HEK293 (cell line): ENCODE measurements around the gene SYNJ2.

Experiments
- CTCF ChIA-PET: fragments of 350-600 bp; formaldehyde crosslinking; extraction: SDS; loops from one replicate; lab custom pipeline; 2021; ENCODE audit warnings: antibody characterized with exemption; lab: Yijun Ruan, JAX
- POLR2A ChIA-PET: fragments of 300-600 bp; formaldehyde crosslinking; extraction: SDS; loops from one replicate; lab custom pipeline; 2020; ENCODE audit warnings: antibody characterized with exemption, inconsistent platforms; lab: Yijun Ruan, JAX
- H3K27ac ChIP-seq: fragments of 200-500 bp; sonication (Bioruptor generic); 2 replicates; pipeline ENCODE4 v1.5.1; 2014; ENCODE audit warnings: low read depth, low read length, control low read depth, inconsistent platforms; ENCODE audit errors: extremely low read depth
- H3K36me3 ChIP-seq, 2 experiments: fragments of 200-500 bp in 1 of 2; sonication (Bioruptor generic) in 1 of 2; 1 replicate in 1 of 2; 2 replicates in 1 of 2; pipeline ENCODE4 v1.5.1; 2014 to 2017; ENCODE audit warnings: inconsistent platforms in 2 of 2, low read length in 2 of 2; ENCODE audit not compliant: control insufficient read depth in 2 of 2, insufficient read depth in 1 of 2
- H3K4me1 ChIP-seq: fragments of 200-500 bp; sonication (Bioruptor generic); 2 replicates; pipeline ENCODE4 v1.5.1; 2014; ENCODE audit warnings: mild to moderate bottlenecking, low read length, inconsistent platforms; ENCODE audit not compliant: control insufficient read depth, insufficient read depth
- H3K4me3 ChIP-seq: 2 replicates; pipeline ENCODE4 v1.5.1; 2011; ENCODE audit warnings: low read depth, mild to moderate bottlenecking, control low read depth, low read length, moderate library complexity
- H3K9me3 ChIP-seq: fragments of 200-500 bp; sonication (Bioruptor generic); 2 replicates; pipeline ENCODE4 v1.5.1; 2014; ENCODE audit warnings: low read depth, low read length, inconsistent platforms; ENCODE audit not compliant: control insufficient read depth, insufficient read depth
- KLF9 ChIP-seq: fragments of 450-650 bp; formaldehyde crosslinking; IDR thresholded peaks from 2 replicates; pipeline ENCODE4 v1.5.1; 2016; ENCODE audit warnings: missing biosample characterization, missing genetic modification characterization, low read depth
- PRDM1 ChIP-seq: fragments of 450-650 bp; formaldehyde crosslinking; IDR thresholded peaks from 2 replicates; pipeline ENCODE4; 2016; ENCODE audit warnings: missing biosample characterization, missing genetic modification characterization
- TCF7L2 ChIP-seq: IDR thresholded peaks from 2 replicates; pipeline ENCODE4 v1.6.1; 2011; ENCODE audit warnings: low read depth, mild to moderate bottlenecking, inconsistent platforms, low read length, moderate library complexity, borderline replicate concordance
- TRIM28 ChIP-seq: IDR thresholded peaks from 2 replicates; pipeline ENCODE4 v1.6.1; 2011; ENCODE audit warnings: low read length, control low read depth, borderline replicate concordance
- ZFHX2 ChIP-seq: fragments of 450-650 bp; formaldehyde crosslinking; conservative IDR thresholded peaks from 2 replicates; pipeline ENCODE4 v1.5.1; 2016; ENCODE audit warnings: missing biosample characterization, missing genetic modification characterization
- ZFP37 ChIP-seq: fragments of 450-650 bp; formaldehyde crosslinking; IDR thresholded peaks from 2 replicates; pipeline ENCODE4 v1.5.1; 2016; ENCODE audit warnings: missing biosample characterization, missing genetic modification characterization
- ZNF114 ChIP-seq: fragments of 450-650 bp; formaldehyde crosslinking; IDR thresholded peaks from 2 replicates; pipeline ENCODE4 v1.5.0; 2017; ENCODE audit warnings: missing biosample characterization, missing genetic modification characterization
- ZNF132 ChIP-seq: fragments of 450-650 bp; formaldehyde crosslinking; IDR thresholded peaks from 2 replicates; pipeline ENCODE4 v1.5.1; 2017; ENCODE audit warnings: missing biosample characterization, missing genetic modification characterization, borderline replicate concordance
- ZNF138 ChIP-seq: fragments of 450-650 bp; formaldehyde crosslinking; IDR thresholded peaks from 2 replicates; pipeline ENCODE4 v1.5.1; 2016; ENCODE audit warnings: missing biosample characterization, missing genetic modification characterization, borderline replicate concordance
- ZNF280C ChIP-seq: fragments of 450-650 bp; formaldehyde crosslinking; IDR thresholded peaks from 2 replicates; pipeline ENCODE4 v1.5.1; 2016; ENCODE audit warnings: missing biosample characterization, missing genetic modification characterization
- ZNF292 ChIP-seq: fragments of 450-650 bp; formaldehyde crosslinking; IDR thresholded peaks from 2 replicates; pipeline ENCODE4 v1.5.1; 2016; ENCODE audit warnings: low read depth, missing biosample characterization, missing genetic modification characterization, borderline replicate concordance
- ZNF449 ChIP-seq: fragments of 450-650 bp; formaldehyde crosslinking; IDR thresholded peaks from 2 replicates; pipeline ENCODE4 v1.5.1; 2017; ENCODE audit warnings: missing biosample characterization, mild to moderate bottlenecking, missing genetic modification characterization, moderate library complexity
- ZNF585B ChIP-seq: fragments of 450-650 bp; formaldehyde crosslinking; IDR thresholded peaks from 2 replicates; pipeline ENCODE4 v1.5.1; 2016; ENCODE audit warnings: missing biosample characterization, missing genetic modification characterization
- ZNF837 ChIP-seq: fragments of 450-650 bp; formaldehyde crosslinking; IDR thresholded peaks from 2 replicates; pipeline ENCODE4 v1.5.1; 2016; ENCODE audit warnings: missing biosample characterization, missing genetic modification characterization
- ZSCAN23 ChIP-seq: fragments of 450-650 bp; formaldehyde crosslinking; IDR thresholded peaks from 2 replicates; pipeline ENCODE4 v1.5.1; 2016; ENCODE audit warnings: missing biosample characterization, missing genetic modification characterization
- TF ChIP-seq, protein P1 (sequence below): fragments of 450-650 bp; IDR thresholded peaks from 2 replicates; pipeline ENCODE4 v1.5.1; 2018; ENCODE audit warnings: missing biosample characterization, mild to moderate bottlenecking, missing genetic modification characterization

Gene SYNJ2

GRCh38 chr6:158027590-158028285 is 46.1 kb downstream of the SYNJ2 start (continued):
- no peak for TF ChIP-seq ZSCAN23 (tag by site-specific recombination)
- TF ChIP-seq TCF7L2, result no peak
- TF ChIP-seq, all 188 proteins: peak for 14

GRCh38 chr6:158028421-158028820 is 46.8 kb downstream of the SYNJ2 start:
- TF ChIP-seq ZNF449 (tag by site-specific recombination) (peak; percentile 90), KLF9 (tag by site-specific recombination) (no peak)
- no peak overlapping the region for H3K27ac ChIP-seq
- ChIA-PET CTCF (interaction anchor here (0.5 to 1.2 kb wide), 3 partner anchors 11 to 185 kb away, joined by 3 to 8 read pairs (median 4); no protein-coding TSS in a partner anchor), POLR2A (interaction anchor here (0.6 to 4.2 kb wide), 2 partner anchors 14 to 118 kb away, joined by 3 to 33 read pairs; no protein-coding TSS in a partner anchor)
- H3K9me3 ChIP-seq, result no peaks in the 10 kb centered on the region
- peaks cover 22% of the 10 kb centered on the region for H3K4me1 ChIP-seq
- H3K4me3 ChIP-seq, result no peak overlapping the region
- H3K36me3 ChIP-seq, result peaks cover 0 to 17% of the 10 kb centered on the region in 2 experiments; a peak in 1 of 3 replicates

DNA sequence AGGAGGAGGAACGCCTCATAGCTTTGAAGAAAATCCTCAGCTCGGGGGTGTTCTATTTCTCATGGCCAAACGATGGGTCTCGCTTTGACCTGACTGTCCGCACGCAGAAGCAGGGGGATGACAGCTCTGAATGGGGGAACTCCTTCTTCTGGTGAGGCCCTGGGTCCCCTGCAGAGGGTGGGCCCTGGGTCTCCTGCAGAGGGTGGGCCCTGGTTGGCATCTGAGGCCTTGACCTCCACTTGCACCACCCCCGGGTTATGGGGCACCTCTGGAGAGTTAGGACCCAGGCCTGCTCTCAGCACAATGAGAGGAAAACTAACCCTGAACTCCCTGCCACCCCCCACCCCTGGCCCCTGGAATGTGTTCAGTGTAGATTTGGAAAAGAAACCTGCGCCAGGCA is 47.2 kb downstream of the SYNJ2 start:
- TF ChIP-seq ZNF449 (tag by site-specific recombination), result no peak
- TF ChIP-seq PRDM1 (tag by site-specific recombination), result no peak
- TF ChIP-seq, protein P1, sequence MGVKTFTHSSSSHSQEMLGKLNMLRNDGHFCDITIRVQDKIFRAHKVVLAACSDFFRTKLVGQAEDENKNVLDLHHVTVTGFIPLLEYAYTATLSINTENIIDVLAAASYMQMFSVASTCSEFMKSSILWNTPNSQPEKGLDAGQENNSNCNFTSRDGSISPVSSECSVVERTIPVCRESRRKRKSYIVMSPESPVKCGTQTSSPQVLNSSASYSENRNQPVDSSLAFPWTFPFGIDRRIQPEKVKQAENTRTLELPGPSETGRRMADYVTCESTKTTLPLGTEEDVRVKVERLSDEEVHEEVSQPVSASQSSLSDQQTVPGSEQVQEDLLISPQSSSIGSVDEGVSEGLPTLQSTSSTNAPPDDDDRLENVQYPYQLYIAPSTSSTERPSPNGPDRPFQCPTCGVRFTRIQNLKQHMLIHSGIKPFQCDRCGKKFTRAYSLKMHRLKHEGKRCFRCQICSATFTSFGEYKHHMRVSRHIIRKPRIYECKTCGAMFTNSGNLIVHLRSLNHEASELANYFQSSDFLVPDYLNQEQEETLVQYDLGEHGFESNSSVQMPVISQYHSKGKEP, result no peak
- no peak for TF ChIP-seq ZNF132
- TF ChIP-seq TRIM28, result no peak
- TF ChIP-seq ZFP37 (tag by site-specific recombination), result no peak
- TF ChIP-seq ZNF585B (tag by site-specific recombination), result no peak
- no peak for TF ChIP-seq ZFHX2 (tag by site-specific recombination)
- no peak for TF ChIP-seq ZNF292 (tag by site-specific recombination)
- no peak for TF ChIP-seq ZNF837
- TF ChIP-seq ZNF138, result no peak
- TF ChIP-seq ZNF280C, result no peak
- no peak for TF ChIP-seq ZNF114
- peaks cover 0 to 21% of the 10 kb centered on the region in 2 experiments; a peak in 1 of 3 replicates for H3K36me3 ChIP-seq
- H3K4me3 ChIP-seq, result no peak overlapping the region
- H3K9me3 ChIP-seq, result no peaks in the 10 kb centered on the region
- H3K27ac ChIP-seq, result no peak overlapping the region
- ChIA-PET CTCF (interaction anchor here (0.5 to 1.2 kb wide), 3 partner anchors 11 to 184 kb away, joined by 3 to 8 read pairs (median 4); no protein-coding TSS in a partner anchor), POLR2A (interaction anchor here (0.6 to 4.2 kb wide), 2 partner anchors 13 to 118 kb away, joined by 3 to 33 read pairs; no protein-coding TSS in a partner anchor)
- H3K4me1 ChIP-seq, result peaks cover 22% of the 10 kb centered on the region
